ENCODE results near the gene ENKUR.

- TF ChIP-seq, protein P1, sequence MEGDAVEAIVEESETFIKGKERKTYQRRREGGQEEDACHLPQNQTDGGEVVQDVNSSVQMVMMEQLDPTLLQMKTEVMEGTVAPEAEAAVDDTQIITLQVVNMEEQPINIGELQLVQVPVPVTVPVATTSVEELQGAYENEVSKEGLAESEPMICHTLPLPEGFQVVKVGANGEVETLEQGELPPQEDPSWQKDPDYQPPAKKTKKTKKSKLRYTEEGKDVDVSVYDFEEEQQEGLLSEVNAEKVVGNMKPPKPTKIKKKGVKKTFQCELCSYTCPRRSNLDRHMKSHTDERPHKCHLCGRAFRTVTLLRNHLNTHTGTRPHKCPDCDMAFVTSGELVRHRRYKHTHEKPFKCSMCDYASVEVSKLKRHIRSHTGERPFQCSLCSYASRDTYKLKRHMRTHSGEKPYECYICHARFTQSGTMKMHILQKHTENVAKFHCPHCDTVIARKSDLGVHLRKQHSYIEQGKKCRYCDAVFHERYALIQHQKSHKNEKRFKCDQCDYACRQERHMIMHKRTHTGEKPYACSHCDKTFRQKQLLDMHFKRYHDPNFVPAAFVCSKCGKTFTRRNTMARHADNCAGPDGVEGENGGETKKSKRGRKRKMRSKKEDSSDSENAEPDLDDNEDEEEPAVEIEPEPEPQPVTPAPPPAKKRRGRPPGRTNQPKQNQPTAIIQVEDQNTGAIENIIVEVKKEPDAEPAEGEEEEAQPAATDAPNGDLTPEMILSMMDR (IDR thresholded peaks at IDR 0.05), result no peak
- no peak for TF ChIP-seq POLR2A (IDR thresholded peaks at IDR 0.05)
Measured at GRCh38 chr10:25063644-25064043, 47.7 kb upstream of the ENKUR start.
